ENCODE data around the gene ATP7A. TPM values are rescaled to one million over a fixed set of nuclear protein-coding genes. Genes with fewer than 3 reads are reported as not detected.
"Not testable (repeated sequence)": the region's sequence is repeated elsewhere in the genome, so short reads cannot be mapped to it uniquely, and the experiment has no call there.

Gene ATP7A
- total RNA-seq, 1 experiment from 2014 or later = 16.1 TPM

GRCh38 chrX:77936299-77936698 is 25.8 kb downstream of the ATP7A start:
- DNase-seq (ENCODE audit: low read depth, low spot score) = no peak
- in situ Hi-C loops (cut with HindIII; ENCODE audit: low pct_unique_long_range_greater_than_20kb, low sequenced_read_pairs) = no loop called here

GRCh38 chrX:77937291-77937690 is 26.8 kb downstream of the ATP7A start:
- in situ Hi-C loops (cut with HindIII; ENCODE audit: low pct_unique_long_range_greater_than_20kb, low sequenced_read_pairs) = no loop called here
- DNase-seq (ENCODE audit: low read depth, low spot score) = no peak

DNA sequence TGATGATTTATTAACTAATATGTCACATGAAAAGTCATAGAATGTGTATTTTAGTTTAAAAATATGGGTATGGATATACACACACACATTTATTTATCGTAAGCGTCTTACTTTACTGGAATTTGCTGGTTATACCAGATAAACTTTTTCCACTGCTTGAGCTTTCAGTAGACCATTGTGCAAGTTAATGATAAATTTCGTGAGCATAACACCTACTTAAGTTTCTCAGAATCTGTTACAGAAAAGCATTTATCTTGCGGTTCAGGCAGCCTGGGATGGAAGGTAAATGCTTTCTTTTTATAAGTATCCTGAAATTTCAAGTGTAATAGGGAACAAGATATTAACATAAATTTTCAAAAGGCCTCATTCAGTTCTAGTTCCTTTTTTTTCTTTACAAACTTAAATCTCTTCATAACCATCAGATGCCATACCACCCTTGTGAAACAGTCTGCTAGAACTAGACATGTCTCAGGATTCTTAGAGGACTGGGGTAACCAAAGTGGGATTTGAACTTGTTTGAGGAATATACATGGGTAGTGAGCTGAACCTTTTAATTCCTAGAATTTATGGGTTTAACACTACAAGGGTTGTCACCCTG is 27.7 kb downstream of the ATP7A start:
- DNase-seq (ENCODE audit: low read depth, low spot score) = no peak
- in situ Hi-C loops (cut with HindIII; ENCODE audit: low pct_unique_long_range_greater_than_20kb, low sequenced_read_pairs) = no loop called here

- DNase-seq (ENCODE audit: low read depth, low spot score); in situ Hi-C loops (cut with HindIII; ENCODE audit: low pct_unique_long_range_greater_than_20kb, low sequenced_read_pairs): not testable (repeated sequence)
Observed at GRCh38 chrX:77945031-77945430, 34.5 kb downstream of the ATP7A start.

DNA sequence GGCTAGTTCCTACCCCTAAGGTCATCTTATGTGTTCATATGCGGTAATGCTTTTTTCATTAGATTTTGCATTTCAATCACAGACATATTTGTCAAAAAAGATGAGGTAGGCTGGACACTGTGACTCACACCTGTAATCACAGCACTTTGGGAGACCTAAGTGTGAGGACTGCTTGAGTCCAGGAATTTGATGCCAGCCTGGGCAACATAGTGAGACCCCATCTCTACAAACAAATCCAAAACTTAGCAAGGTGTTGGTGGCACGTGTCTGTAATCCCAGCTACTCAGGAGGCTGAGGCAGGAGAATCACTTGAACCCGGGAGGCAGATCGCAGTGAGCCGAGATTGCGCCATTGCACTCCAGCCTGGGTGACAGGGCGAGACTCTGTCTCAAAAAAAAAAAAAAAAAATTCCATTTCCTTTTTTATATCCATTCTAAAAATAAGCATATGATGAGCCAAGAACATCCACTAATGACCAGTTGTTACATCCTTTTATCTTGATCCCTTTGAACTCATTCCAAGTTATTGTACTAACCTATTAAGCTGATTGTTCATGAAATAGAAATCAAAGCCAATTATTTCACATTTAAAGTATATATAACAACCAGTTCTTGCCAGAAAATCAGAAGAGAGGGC is 35.5 kb downstream of the ATP7A start:
- DNase-seq (ENCODE audit: low read depth, low spot score) = no peak
- in situ Hi-C loops (cut with HindIII; ENCODE audit: low pct_unique_long_range_greater_than_20kb, low sequenced_read_pairs) = no loop called here

GRCh38 chrX:77946571-77946970 is 36.1 kb downstream of the ATP7A start:
- no peak for DNase-seq (ENCODE audit: low read depth, low spot score)
- in situ Hi-C loops (cut with HindIII; ENCODE audit: low pct_unique_long_range_greater_than_20kb, low sequenced_read_pairs) = no loop called here

DNA sequence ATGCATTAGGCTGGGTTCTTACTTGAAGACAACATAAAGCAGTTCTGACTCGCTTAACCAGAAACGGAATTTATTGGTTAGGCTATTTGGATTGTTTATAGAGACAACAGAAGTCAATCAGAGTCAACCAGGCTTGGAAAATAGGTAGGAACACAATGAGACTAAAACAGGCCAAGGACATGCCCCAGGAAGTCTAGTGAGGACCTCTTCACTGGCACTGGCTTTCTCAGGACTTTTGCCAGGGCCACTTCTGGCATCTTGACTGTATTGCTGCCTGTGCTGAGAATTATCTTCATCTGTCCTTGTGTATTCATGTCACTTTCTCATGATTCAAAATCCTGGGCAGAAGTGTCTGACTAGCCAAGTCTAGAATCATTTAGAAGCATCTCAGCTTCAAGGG is 39.3 kb downstream of the ATP7A start:
- in situ Hi-C loops (cut with HindIII; ENCODE audit: low pct_unique_long_range_greater_than_20kb, low sequenced_read_pairs) = no loop called here
- no peak for DNase-seq (ENCODE audit: low read depth, low spot score)

- in situ Hi-C loops (cut with HindIII; ENCODE audit: low pct_unique_long_range_greater_than_20kb, low sequenced_read_pairs) = no loop called here
- DNase-seq (ENCODE audit: low read depth, low spot score) = no peak
Observed at GRCh38 chrX:77952173-77952572, 41.7 kb downstream of the ATP7A start.

GRCh38 chrX:77953302-77953701 is 42.8 kb downstream of the ATP7A start:
- DNase-seq (ENCODE audit: low read depth, low spot score) = no peak
- in situ Hi-C loops (cut with HindIII; ENCODE audit: low pct_unique_long_range_greater_than_20kb, low sequenced_read_pairs) = no loop called here

GRCh38 chrX:77953708-77954107 is 43.2 kb downstream of the ATP7A start:
- no peak for DNase-seq (ENCODE audit: low read depth, low spot score)
- in situ Hi-C loops (cut with HindIII; ENCODE audit: low pct_unique_long_range_greater_than_20kb, low sequenced_read_pairs) = no loop called here

GRCh38 chrX:77960567-77960966 is 50.1 kb downstream of the ATP7A start:
- DNase-seq (ENCODE audit: low read depth, low spot score) = no peak
- in situ Hi-C loops (cut with HindIII; ENCODE audit: low pct_unique_long_range_greater_than_20kb, low sequenced_read_pairs) = no loop called here

GRCh38 chrX:77961063-77961462 is 50.6 kb downstream of the ATP7A start:
- DNase-seq (ENCODE audit: low read depth, low spot score) = no peak

GRCh38 chrX:77962068-77962902 is 51.8 kb downstream of the ATP7A start:
- in situ Hi-C loops (cut with HindIII; ENCODE audit: low pct_unique_long_range_greater_than_20kb, low sequenced_read_pairs) = no loop called here
- no peak for DNase-seq (ENCODE audit: low read depth, low spot score)

More at GRCh38 chrX:77961063-77961462, 50.6 kb downstream of the ATP7A start:
- in situ Hi-C loops (cut with HindIII; ENCODE audit: low pct_unique_long_range_greater_than_20kb, low sequenced_read_pairs) = no loop called here

DNA sequence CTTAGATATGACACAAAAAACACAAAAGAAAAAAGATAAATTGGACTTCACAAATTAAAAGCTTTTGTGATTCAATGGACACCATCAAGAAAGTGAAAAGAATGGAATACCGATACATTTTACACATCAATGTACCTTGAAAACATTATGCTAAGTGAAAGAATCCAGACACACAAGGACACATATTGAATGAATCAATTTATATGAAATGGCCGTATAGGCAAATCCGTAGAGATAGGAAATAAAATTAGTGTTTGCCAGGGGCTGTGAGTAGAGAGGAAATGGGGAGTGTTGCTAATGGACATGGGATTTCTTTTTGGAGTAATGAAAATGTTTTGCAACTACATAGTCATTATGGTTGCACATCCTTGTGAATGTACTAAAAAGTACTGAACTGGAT is 55.9 kb downstream of the ATP7A start:
- no peak for DNase-seq (ENCODE audit: low read depth, low spot score)
- in situ Hi-C loops (cut with HindIII; ENCODE audit: low pct_unique_long_range_greater_than_20kb, low sequenced_read_pairs) = no loop called here

- no peak for DNase-seq (ENCODE audit: low read depth, low spot score)
- in situ Hi-C loops (cut with HindIII; ENCODE audit: low pct_unique_long_range_greater_than_20kb, low sequenced_read_pairs) = no loop called here
Observed at GRCh38 chrX:77967631-77968030, 57.1 kb downstream of the ATP7A start.

DNA sequence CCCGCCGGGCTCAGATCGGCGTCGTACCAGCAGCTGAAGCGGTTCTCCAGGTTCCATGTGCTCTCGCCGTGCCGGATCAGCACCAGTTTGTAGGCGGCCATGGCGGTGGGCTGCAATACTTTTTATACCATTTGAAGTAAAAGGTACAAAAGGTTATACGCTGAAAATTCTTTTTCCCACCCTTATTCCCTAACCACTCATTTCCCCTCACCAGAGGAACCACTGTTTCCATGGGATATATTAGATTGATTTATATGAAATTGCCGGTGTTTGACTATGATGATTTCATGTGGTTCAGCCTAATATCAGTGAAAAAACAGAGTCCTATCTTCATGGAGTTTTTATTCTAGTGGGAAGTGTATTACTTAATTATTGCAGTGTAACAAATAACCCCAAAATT is 59.0 kb downstream of the ATP7A start, which contains the start of gene PGAM4:
Gene PGAM4 (minus strand): TSS at position 101 of the 400 bp plus-strand sequence. CDS start 0 bp downstream, at position 101.
- in situ Hi-C loops (cut with HindIII; ENCODE audit: low pct_unique_long_range_greater_than_20kb, low sequenced_read_pairs) = no loop called here
- DNase-seq (ENCODE audit: low read depth, low spot score) = no peak

GRCh38 chrX:77975755-77976154 is 65.3 kb downstream of the ATP7A start:
- no peak for DNase-seq (ENCODE audit: low read depth, low spot score)
- in situ Hi-C loops (cut with HindIII; ENCODE audit: low pct_unique_long_range_greater_than_20kb, low sequenced_read_pairs) = no loop called here

- no peak for DNase-seq (ENCODE audit: low read depth, low spot score)
- in situ Hi-C loops (cut with HindIII; ENCODE audit: low pct_unique_long_range_greater_than_20kb, low sequenced_read_pairs) = no loop called here
Observed at GRCh38 chrX:77977095-77977494, 66.6 kb downstream of the ATP7A start.

- in situ Hi-C loops (cut with HindIII; ENCODE audit: low pct_unique_long_range_greater_than_20kb, low sequenced_read_pairs) = no loop called here
Observed at GRCh38 chrX:77977518-77977917, 67.0 kb downstream of the ATP7A start.

More at GRCh38 chrX:77977518-77977917, 67.0 kb downstream of the ATP7A start:
- no peak for DNase-seq (ENCODE audit: low read depth, low spot score)
